ENCODE measurements around the gene ARHGAP23.

ARHGAP23 gene

GRCh38 chr17:38416840-38417209 is 11.4 kb upstream of the ARHGAP23 start:
- H3F3A ChIP-seq (ENCODE audit: insufficient read depth, low read length), result no peaks in the 10 kb centered on the region
- no peaks in the 10 kb centered on the region for H3K9me3 ChIP-seq (ENCODE audit: low read length)
- no peak overlapping the region for H2AFZ ChIP-seq (ENCODE audit: low read length)
- no peak overlapping the region for H3K27ac ChIP-seq (ENCODE audit: low read depth, low read length, poor library complexity, severe bottlenecking)
- H3K36me3 ChIP-seq (ENCODE audit: insufficient read depth, low read length), result no peaks in the 10 kb centered on the region
- no peaks in the 10 kb centered on the region for H3K27me3 ChIP-seq (ENCODE audit: insufficient read depth, low read length)
- no peaks in the 10 kb centered on the region for H3K9me2 ChIP-seq (ENCODE audit: low read depth, low read length)
- no peak overlapping the region for H3K4me3 ChIP-seq (ENCODE audit: low read depth, low read length, poor library complexity, severe bottlenecking)
- no peak overlapping the region for H3K9ac ChIP-seq (ENCODE audit: low read length)
- TF ChIP-seq EZH2 (IDR thresholded peaks at IDR 0.05; ENCODE audit: borderline replicate concordance, low read length) (no peak), CTCF (IDR thresholded peaks at IDR 0.05; ENCODE audit: low read length) (no peak)
- H3K4me1 ChIP-seq (ENCODE audit: insufficient read depth, low read length, severe bottlenecking), result peaks cover 12% of the 10 kb centered on the region
- no peak overlapping the region for H3K4me2 ChIP-seq (ENCODE audit: low read length)
- no peaks in the 10 kb centered on the region for H3K79me2 ChIP-seq (ENCODE audit: insufficient read depth, low read length)
- no peaks in the 10 kb centered on the region for H4K20me1 ChIP-seq (ENCODE audit: insufficient read depth, low read length)

GRCh38 chr17:38417210-38417951 is 10.9 kb upstream of the ARHGAP23 start:
- Histone ChIP-seq H2AFZ (ENCODE audit: low read length) (no peak overlapping the region), H3K36me3 (ENCODE audit: insufficient read depth, low read length) (no peaks in the 10 kb centered on the region), H3K4me2 (ENCODE audit: low read length) (no peak overlapping the region), H3K4me1 (ENCODE audit: insufficient read depth, low read length, severe bottlenecking) (peaks cover 12% of the 10 kb centered on the region), H3K9ac (ENCODE audit: low read length) (no peak overlapping the region), H3F3A (ENCODE audit: insufficient read depth, low read length) (no peaks in the 10 kb centered on the region), H3K9me3 (ENCODE audit: low read length) (no peaks in the 10 kb centered on the region), H3K9me2 (ENCODE audit: low read depth, low read length) (no peaks in the 10 kb centered on the region), H3K79me2 (ENCODE audit: insufficient read depth, low read length) (no peaks in the 10 kb centered on the region), H3K4me3 (ENCODE audit: low read depth, low read length, poor library complexity, severe bottlenecking) (no peak overlapping the region), H4K20me1 (ENCODE audit: insufficient read depth, low read length) (no peaks in the 10 kb centered on the region), H3K27ac (ENCODE audit: low read depth, low read length, poor library complexity, severe bottlenecking) (no peak overlapping the region), H3K27me3 (ENCODE audit: insufficient read depth, low read length) (no peaks in the 10 kb centered on the region)
- TF ChIP-seq CTCF (IDR thresholded peaks at IDR 0.05; ENCODE audit: low read length) (no peak), EZH2 (IDR thresholded peaks at IDR 0.05; ENCODE audit: borderline replicate concordance, low read length) (no peak)

DNA sequence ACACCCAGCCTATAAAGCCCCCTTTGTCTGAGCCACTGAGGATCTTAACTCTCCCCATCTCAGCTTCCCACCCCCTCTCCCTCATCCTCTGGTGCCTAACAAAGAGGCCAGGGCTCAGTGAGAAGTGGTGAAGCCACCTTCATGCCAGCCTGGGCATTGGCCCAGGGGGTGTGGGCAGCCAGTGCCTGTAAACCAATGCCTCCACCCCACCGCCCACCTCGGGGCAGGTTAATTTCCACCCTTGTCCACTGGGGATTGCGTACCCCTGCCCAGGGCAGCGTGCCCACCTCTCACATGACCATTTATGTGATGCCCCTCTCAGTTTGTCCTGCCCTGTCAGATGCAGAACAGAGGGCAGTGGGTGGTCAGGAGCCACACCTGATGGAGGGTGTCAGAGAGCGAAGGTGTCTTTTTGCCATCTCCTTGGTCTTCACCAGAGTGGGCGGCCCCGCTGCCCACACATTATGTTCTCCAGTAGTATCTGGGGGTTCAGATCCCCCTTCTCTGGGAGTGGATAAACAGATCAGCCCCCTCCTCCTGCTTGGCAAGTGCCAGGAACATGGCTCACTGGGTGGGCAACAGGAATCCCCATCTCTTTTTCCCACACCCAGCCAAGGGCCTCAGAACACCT is 10.1 kb upstream of the ARHGAP23 start:
- Histone ChIP-seq H3K27ac (ENCODE audit: low read depth, low read length, poor library complexity, severe bottlenecking) (no peak overlapping the region), H3K9ac (ENCODE audit: low read length) (no peak overlapping the region), H3K9me2 (ENCODE audit: low read depth, low read length) (no peaks in the 10 kb centered on the region), H4K20me1 (ENCODE audit: insufficient read depth, low read length) (no peaks in the 10 kb centered on the region), H3K4me1 (ENCODE audit: insufficient read depth, low read length, severe bottlenecking) (peaks cover 12% of the 10 kb centered on the region), H2AFZ (ENCODE audit: low read length) (no peak overlapping the region), H3K79me2 (ENCODE audit: insufficient read depth, low read length) (no peaks in the 10 kb centered on the region), H3K4me3 (ENCODE audit: low read depth, low read length, poor library complexity, severe bottlenecking) (no peak overlapping the region), H3K36me3 (ENCODE audit: insufficient read depth, low read length) (no peaks in the 10 kb centered on the region), H3F3A (ENCODE audit: insufficient read depth, low read length) (no peaks in the 10 kb centered on the region), H3K4me2 (ENCODE audit: low read length) (no peak overlapping the region), H3K27me3 (ENCODE audit: insufficient read depth, low read length) (no peaks in the 10 kb centered on the region), H3K9me3 (ENCODE audit: low read length) (no peaks in the 10 kb centered on the region)
- no peak for TF ChIP-seq CTCF (IDR thresholded peaks at IDR 0.05; ENCODE audit: low read length)
- no peak for TF ChIP-seq EZH2 (IDR thresholded peaks at IDR 0.05; ENCODE audit: borderline replicate concordance, low read length)

All from OCI-LY1 (cell line).